Measurements from ENCODE around the gene ANKRD16. TPM values are rescaled to one million over a fixed set of nuclear protein-coding genes. Genes with fewer than 3 reads are reported as not detected.

The ANKRD16 gene
- total and polyA plus RNA-seq, 2 experiments from 2014 or later: 29.0 to 32.3 TPM

GRCh38 chr10:5893321-5893720, 3.6 kb upstream of the ANKRD16 start:
- H3K9me3 ChIP-seq (ENCODE audit: low read depth): no peaks in the 10 kb centered on the region
- H3K36me3 ChIP-seq: no peaks in the 10 kb centered on the region
- H3K4me1 ChIP-seq (ENCODE audit: low read depth): peaks cover 70% of the 10 kb centered on the region
- peak in 1 of 2 donors; percentile 52 for DNase-seq (ENCODE audit: low read depth in 1 of 2, low spot score in 1 of 2)
- no peaks in the 10 kb centered on the region for H3K27me3 ChIP-seq
- TF ChIP-seq CTCF (IDR thresholded peaks at IDR 0.05; ENCODE audit: low read depth, low read length): no peak
- peak overlapping the region; percentile 7 for H3K4me3 ChIP-seq
- peak overlapping the region; percentile 95 for H3K27ac ChIP-seq

- peak in 1 of 2 donors; percentile 66 for DNase-seq (ENCODE audit: low read depth in 1 of 2, low spot score in 1 of 2)
- TF ChIP-seq CTCF (IDR thresholded peaks at IDR 0.05; ENCODE audit: low read depth, low read length): no peak
- peak overlapping the region; percentile 95 for H3K27ac ChIP-seq
- H3K4me3 ChIP-seq: no peak overlapping the region
- H3K9me3 ChIP-seq (ENCODE audit: low read depth): no peaks in the 10 kb centered on the region
- H3K4me1 ChIP-seq (ENCODE audit: low read depth): peaks cover 64% of the 10 kb centered on the region
- no peaks in the 10 kb centered on the region for H3K36me3 ChIP-seq
- H3K27me3 ChIP-seq: no peaks in the 10 kb centered on the region
These were observed 2.3 kb upstream of the ANKRD16 start for GRCh38 chr10:5892007-5892406.

GRCh38 chr10:5891009-5891408, 1.3 kb upstream of the ANKRD16 start:
- no peak for TF ChIP-seq CTCF (IDR thresholded peaks at IDR 0.05; ENCODE audit: low read depth, low read length)
- H3K27ac ChIP-seq: peak overlapping the region; percentile 95
- H3K36me3 ChIP-seq: peaks cover 4% of the 10 kb centered on the region
- no peaks in the 10 kb centered on the region for H3K27me3 ChIP-seq
- peak in 1 of 2 donors; percentile 25 for DNase-seq (ENCODE audit: low read depth in 1 of 2, low spot score in 1 of 2)
- peaks cover 54% of the 10 kb centered on the region for H3K4me1 ChIP-seq (ENCODE audit: low read depth)
- peak overlapping the region; percentile 54 for H3K4me3 ChIP-seq
- H3K9me3 ChIP-seq (ENCODE audit: low read depth): no peaks in the 10 kb centered on the region

- no peak for TF ChIP-seq CTCF (IDR thresholded peaks at IDR 0.05; ENCODE audit: low read depth, low read length)
- peak overlapping the region; percentile 95 for H3K27ac ChIP-seq
- DNase-seq (ENCODE audit: low read depth in 1 of 2, low spot score in 1 of 2): peak; percentile 18 to 25
- no peaks in the 10 kb centered on the region for H3K27me3 ChIP-seq
- H3K9me3 ChIP-seq (ENCODE audit: low read depth): no peaks in the 10 kb centered on the region
- peak overlapping the region; percentile 54 for H3K4me3 ChIP-seq
- H3K4me1 ChIP-seq (ENCODE audit: low read depth): peaks cover 49% of the 10 kb centered on the region
- H3K36me3 ChIP-seq: peaks cover 10% of the 10 kb centered on the region
These were observed 791 bp upstream of the ANKRD16 start for GRCh38 chr10:5890452-5890915.

- no peaks in the 10 kb centered on the region for H3K27me3 ChIP-seq
- no peaks in the 10 kb centered on the region for H3K9me3 ChIP-seq (ENCODE audit: low read depth)
- peaks cover 14% of the 10 kb centered on the region for H3K36me3 ChIP-seq
- peak overlapping the region; percentile 83 for H3K27ac ChIP-seq
- peak; percentile 23 to 69 for DNase-seq (ENCODE audit: low read depth in 1 of 2, low spot score in 1 of 2)
- no peak for TF ChIP-seq CTCF (IDR thresholded peaks at IDR 0.05; ENCODE audit: low read depth, low read length)
- H3K4me3 ChIP-seq: peak overlapping the region; percentile 75
- peaks cover 36% of the 10 kb centered on the region for H3K4me1 ChIP-seq (ENCODE audit: low read depth)
These were observed 660 bp downstream of the ANKRD16 start for GRCh38 chr10:5888843-5889623.
